Activated naive CD8-positive, alpha-beta T cell treated with anti-CD3 and anti-CD28 coated beads for 36 hours (primary cell): ENCODE results near the gene EEF2K. TPM values are rescaled to one million over a fixed set of nuclear protein-coding genes. Genes with fewer than 3 reads are reported as not detected.
A peak's percentile ranks its signal among the peaks of the same experiment; 100 is the strongest.

ENCODE experiments used
- DNase-seq: peaks from one replicate; pipeline ENCODE4 v3.0.0; 2021
- H3K27ac Mint-ChIP-seq: one replicate; pipeline ENCODE4 v1.8.0; 2022; ENCODE audit warnings: mild to moderate bottlenecking, moderate library complexity, mixed read lengths
- H3K27me3 Mint-ChIP-seq: one replicate; pipeline ENCODE4 v1.8.0; 2022; ENCODE audit warnings: mild to moderate bottlenecking, mixed read lengths
- H3K36me3 Mint-ChIP-seq: one replicate; pipeline ENCODE4 v1.8.0; 2021; ENCODE audit warnings: mild to moderate bottlenecking, mixed read lengths
- H3K4me1 Mint-ChIP-seq: one replicate; pipeline ENCODE4 v1.8.0; 2021; ENCODE audit warnings: mixed read lengths
- H3K4me3 Mint-ChIP-seq: one replicate; pipeline ENCODE4 v1.8.0; 2022; ENCODE audit warnings: mild to moderate bottlenecking, moderate library complexity, mixed read lengths
- H3K9me3 Mint-ChIP-seq: one replicate; pipeline ENCODE4 v1.8.0; 2022; ENCODE audit warnings: mixed read lengths
- total RNA-seq, 2 experiments: library from RNA; stranded (reverse); gene quantifications; one replicate each; pipeline ENCODE4 v1.2.3, GENCODE V29; 2021

Gene EEF2K
- total RNA-seq, 2 experiments from 2014 or later, result 28.9 to 32.5 TPM

DNA sequence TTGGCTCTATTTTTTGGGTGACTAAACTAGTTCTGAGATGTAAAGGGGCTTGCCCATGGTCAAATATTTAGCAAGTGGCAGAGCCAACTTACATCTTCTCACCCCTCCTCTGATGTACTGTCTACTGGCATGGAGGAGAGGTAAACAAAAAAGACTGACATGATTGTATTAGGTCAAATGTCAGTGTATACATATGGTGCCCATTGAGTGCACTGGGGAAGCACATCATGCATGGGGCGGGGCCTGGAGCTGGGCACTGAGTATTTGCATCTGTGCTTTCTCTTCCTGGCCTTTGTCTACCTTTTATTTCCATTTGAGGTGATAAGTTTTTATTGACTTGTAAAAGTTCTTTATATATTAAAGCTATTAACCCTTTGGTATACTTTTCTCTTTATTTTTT is 68.8 kb downstream of the EEF2K start:
- Mint-ChIP-seq H3K27me3 (no peaks in the 10 kb centered on the region), H3K4me3 (no peak overlapping the region), H3K27ac (no peak overlapping the region), H3K36me3 (peaks cover 20% of the 10 kb centered on the region), H3K4me1 (peaks cover 4% of the 10 kb centered on the region), H3K9me3 (no peaks in the 10 kb centered on the region)
- no peak for DNase-seq

DNA sequence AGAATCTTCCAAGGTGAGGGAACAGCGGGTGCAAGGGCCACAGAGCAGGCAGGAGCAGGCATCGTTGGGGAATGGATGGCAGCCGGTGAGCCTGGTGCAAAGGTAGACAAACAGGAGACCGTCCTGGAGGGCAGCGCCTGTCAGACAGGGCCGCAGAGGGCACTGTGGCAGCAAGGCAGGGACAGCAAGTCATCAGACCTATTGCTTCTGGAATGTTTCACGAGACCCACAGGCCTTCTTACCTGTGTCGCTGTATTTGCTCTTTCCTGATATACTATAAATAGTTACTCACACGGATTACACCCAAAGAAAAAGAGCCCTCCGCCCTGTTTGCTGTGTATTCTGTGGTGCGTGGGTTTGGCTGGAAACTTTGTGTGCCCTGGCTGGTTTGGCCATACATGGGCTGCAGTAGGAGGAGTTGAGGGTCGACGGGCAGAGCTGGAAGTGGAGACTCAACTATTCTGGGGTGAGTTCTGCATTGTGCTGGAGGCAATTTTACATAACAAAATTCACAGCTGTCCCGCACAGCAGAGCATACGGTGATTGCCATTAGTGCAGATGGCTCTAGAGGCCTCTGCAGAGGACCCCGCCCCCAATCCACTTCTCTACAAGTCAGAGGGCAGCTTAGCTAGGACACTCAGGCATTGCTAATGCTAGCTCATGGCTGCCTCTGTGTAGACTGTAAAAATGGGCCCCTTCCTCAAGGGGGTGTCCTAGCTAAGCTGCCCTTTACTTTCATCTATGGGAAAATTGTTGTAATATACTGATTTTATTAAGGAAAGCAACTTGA is 72.6 kb downstream of the EEF2K start:
- Mint-ChIP-seq H3K9me3 (no peaks in the 10 kb centered on the region), H3K27me3 (no peaks in the 10 kb centered on the region), H3K27ac (no peak overlapping the region), H3K4me1 (no peaks in the 10 kb centered on the region), H3K36me3 (peaks cover 23% of the 10 kb centered on the region), H3K4me3 (no peak overlapping the region)
- DNase-seq, result no peak

DNA sequence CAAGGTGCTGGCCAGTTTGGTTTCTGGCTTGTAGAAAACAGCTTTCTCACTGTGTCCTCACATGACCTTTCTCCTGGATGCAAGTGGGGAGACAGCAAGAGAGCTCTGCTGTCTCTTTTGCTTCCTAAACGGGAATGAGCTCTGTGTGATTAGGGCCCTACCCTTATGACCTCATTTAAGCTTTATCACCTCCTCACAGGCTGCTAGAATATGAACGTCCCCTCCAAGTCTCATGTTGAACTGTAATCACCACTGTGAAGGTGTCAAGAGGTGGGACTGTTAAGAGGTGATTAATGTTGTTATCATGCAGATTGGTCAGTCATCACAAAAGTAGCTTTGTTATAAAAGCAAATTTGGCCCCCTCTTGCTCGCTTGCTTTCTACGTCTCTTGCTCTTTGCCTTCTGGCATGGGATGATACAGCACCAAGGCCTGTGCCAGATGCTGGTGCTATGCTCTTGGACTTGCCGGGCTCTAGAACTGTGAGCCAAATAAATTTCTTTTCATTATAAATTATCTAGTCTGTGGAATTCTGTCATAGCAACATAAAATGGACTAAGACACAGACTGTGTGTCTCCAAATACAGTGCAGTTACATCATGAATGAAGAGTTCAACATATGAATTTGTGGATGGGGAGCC is 76.3 kb downstream of the EEF2K start:
- DNase-seq, result no peak
- Mint-ChIP-seq H3K27me3 (no peaks in the 10 kb centered on the region), H3K4me1 (no peaks in the 10 kb centered on the region), H3K36me3 (peaks cover 30% of the 10 kb centered on the region), H3K9me3 (no peaks in the 10 kb centered on the region), H3K27ac (no peak overlapping the region), H3K4me3 (no peak overlapping the region)

DNA sequence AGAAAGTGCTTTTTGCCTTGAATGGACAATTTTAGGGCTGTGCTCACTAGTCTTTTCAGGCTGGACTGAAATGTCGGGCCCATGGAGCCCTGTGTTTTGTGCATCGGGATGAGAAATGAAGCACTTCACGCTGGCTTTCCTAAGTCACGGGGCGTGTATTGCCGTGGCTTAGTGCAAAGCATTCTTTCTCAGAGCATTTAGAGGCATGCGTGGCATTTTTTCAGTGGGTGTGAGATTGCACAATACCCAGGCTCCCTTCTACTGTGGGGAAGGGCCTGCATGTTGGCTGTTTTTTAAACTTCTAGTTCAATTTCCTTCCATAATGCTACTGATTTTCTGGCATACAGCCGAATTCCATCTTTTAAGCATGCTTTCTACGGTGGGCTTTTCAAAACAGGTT is 78.6 kb downstream of the EEF2K start:
- peaks cover 25% of the 10 kb centered on the region for H3K36me3 Mint-ChIP-seq
- no peak overlapping the region for H3K4me3 Mint-ChIP-seq
- H3K27ac Mint-ChIP-seq, result no peak overlapping the region
- H3K9me3 Mint-ChIP-seq, result no peaks in the 10 kb centered on the region
- H3K4me1 Mint-ChIP-seq, result no peaks in the 10 kb centered on the region
- H3K27me3 Mint-ChIP-seq, result no peaks in the 10 kb centered on the region
- no peak for DNase-seq

DNA sequence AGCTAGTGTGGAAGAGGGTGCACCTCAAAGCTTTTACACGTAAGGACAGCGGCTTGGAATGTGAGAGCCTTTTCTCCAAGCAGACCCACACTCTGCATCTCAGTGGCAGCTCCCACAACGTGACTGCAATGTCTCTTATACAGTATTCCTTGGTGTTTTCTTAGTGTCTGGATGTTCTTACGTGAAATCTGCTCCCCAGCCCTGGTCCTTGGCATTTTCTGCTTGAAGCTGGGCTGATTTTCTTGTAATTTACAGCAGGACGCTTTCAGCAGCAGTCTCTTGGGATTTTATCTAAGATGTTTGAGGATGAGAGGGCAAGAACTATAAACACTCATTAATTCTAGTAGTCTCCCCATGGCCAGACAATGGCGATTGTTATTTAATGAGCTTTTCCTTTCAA is 79.0 kb downstream of the EEF2K start:
- H3K27me3 Mint-ChIP-seq, result no peaks in the 10 kb centered on the region
- no peaks in the 10 kb centered on the region for H3K4me1 Mint-ChIP-seq
- no peak overlapping the region for H3K4me3 Mint-ChIP-seq
- no peak overlapping the region for H3K27ac Mint-ChIP-seq
- H3K9me3 Mint-ChIP-seq, result no peaks in the 10 kb centered on the region
- H3K36me3 Mint-ChIP-seq, result peaks cover 21% of the 10 kb centered on the region
- no peak for DNase-seq

DNA sequence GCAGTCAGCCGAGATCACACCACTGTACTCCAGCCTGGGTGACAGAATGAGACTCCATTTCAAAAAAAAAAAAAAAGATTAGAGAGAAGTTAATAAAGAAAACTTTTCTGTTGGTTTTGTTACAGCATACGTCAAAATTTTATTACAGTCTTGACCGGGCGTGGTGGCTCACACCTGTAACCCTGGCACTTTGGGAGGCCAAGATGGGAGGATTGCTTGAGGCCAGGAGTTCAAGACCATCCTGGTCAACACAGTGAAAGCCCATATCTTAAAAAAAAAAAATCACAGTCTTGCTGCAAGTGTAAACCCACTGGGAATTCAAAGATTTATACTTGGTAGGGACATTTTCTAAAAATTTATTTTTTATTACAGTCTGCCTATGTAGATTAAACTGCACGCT is 84.9 kb downstream of the EEF2K start:
- peaks cover 5% of the 10 kb centered on the region for H3K4me1 Mint-ChIP-seq
- H3K9me3 Mint-ChIP-seq, result no peaks in the 10 kb centered on the region
- no peak overlapping the region for H3K4me3 Mint-ChIP-seq
- no peak for DNase-seq
- no peaks in the 10 kb centered on the region for H3K36me3 Mint-ChIP-seq
- H3K27ac Mint-ChIP-seq, result no peak overlapping the region
- no peaks in the 10 kb centered on the region for H3K27me3 Mint-ChIP-seq

DNA sequence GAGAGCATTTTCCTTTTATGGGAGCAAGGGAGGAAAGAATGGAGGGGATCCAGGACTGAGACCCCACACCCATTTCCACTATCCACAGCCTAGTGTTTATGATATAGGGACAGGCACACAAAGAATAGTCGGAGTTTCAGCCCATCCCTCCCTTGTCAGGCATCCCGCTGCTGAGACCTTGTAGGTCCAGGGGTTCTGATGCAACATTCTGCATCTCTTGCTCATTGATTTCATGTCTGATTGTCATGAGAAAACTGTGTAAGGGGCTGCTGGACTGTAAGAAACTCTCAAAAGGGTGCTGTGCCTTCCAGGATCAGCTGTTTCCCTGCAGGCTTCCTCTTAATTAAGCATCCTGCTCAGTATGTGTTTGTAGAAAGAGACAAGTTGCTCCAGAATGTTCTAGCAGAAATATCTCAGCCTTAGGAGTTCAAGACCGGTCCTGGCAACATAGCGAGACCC is 85.8 kb downstream of the EEF2K start:
- H3K36me3 Mint-ChIP-seq, result peaks cover under 1% of the 10 kb centered on the region

DNA sequence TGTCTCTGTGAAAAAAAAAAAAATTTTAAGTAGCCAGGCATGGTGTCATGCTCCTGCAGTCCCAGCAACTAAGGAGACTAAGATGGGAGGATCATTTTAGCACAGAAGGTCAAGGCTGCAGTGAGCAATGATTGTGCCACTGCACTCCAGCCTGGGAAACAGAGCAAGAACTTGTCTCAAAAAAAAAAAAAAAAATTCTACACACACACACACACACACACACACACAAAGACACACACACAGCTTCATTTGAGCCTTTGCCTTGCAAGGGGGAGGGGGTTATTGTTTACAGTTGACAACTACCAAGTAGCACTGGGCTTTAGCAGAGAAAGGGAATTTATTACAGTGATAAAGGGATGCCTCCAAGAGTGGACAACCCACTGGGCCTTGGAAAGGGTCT is 86.2 kb downstream of the EEF2K start:
- Mint-ChIP-seq H3K9me3 (no peaks in the 10 kb centered on the region), H3K36me3 (peaks cover 3% of the 10 kb centered on the region), H3K4me1 (peaks cover 12% of the 10 kb centered on the region), H3K4me3 (no peak overlapping the region), H3K27me3 (peaks cover 5% of the 10 kb centered on the region), H3K27ac (no peak overlapping the region)
- no peak for DNase-seq

More for the DNA sequence above, 85.8 kb downstream of the EEF2K start:
- Mint-ChIP-seq H3K27ac (no peak overlapping the region), H3K9me3 (no peaks in the 10 kb centered on the region), H3K4me1 (peaks cover 9% of the 10 kb centered on the region), H3K27me3 (peaks cover 2% of the 10 kb centered on the region), H3K4me3 (no peak overlapping the region)
- no peak for DNase-seq

DNA sequence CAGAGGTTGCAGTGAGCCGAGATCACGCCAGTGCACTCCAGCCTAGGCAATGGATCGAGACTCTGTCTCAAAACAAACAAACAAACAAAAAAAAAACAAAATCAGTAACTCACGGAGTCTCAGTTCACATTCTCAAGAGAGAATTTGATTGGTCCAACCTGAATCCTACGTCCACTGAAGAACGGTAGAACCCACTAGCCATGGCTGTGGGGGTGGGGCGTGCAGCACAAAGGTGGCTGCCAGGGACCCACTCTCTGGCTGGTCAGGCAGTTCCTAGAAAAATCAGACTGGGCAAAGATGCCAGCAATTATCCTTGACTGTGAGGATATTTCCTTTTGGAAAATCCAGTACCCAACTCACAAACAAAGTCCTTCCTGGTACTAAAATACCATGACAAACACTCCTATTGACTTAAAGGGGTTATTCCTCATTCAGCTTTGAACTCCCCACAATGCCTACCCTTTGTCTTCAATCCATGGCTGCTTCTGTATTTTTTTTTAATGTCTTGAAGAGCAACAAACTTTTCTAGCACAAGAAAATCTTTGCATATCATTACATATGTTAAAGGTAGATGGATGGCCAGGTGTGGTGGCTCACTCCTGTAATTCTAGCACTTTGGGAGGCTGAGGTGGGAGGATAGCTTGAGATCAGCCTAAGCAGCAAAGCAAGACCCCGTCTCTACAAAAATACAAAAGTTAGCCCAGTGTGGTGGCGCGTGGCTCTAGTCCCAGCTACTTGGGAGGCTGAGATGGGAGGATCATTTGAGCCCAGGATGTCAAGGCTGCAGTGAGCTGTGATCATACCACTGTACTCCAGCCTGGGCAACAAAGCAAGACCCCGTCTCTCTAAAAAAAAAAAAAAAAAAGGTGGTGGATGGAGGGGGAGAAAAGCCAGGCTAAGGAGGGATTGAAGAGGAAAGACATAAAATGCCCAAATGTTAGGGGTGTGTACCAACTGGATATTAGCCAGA is 87.3 kb downstream of the EEF2K start:
- DNase-seq, result no peak
- peaks cover 16% of the 10 kb centered on the region for H3K4me1 Mint-ChIP-seq
- H3K27me3 Mint-ChIP-seq, result peaks cover 10% of the 10 kb centered on the region
- no peak overlapping the region for H3K4me3 Mint-ChIP-seq
- H3K36me3 Mint-ChIP-seq, result peaks cover 12% of the 10 kb centered on the region
- H3K9me3 Mint-ChIP-seq, result no peaks in the 10 kb centered on the region
- H3K27ac Mint-ChIP-seq, result no peak overlapping the region

DNA sequence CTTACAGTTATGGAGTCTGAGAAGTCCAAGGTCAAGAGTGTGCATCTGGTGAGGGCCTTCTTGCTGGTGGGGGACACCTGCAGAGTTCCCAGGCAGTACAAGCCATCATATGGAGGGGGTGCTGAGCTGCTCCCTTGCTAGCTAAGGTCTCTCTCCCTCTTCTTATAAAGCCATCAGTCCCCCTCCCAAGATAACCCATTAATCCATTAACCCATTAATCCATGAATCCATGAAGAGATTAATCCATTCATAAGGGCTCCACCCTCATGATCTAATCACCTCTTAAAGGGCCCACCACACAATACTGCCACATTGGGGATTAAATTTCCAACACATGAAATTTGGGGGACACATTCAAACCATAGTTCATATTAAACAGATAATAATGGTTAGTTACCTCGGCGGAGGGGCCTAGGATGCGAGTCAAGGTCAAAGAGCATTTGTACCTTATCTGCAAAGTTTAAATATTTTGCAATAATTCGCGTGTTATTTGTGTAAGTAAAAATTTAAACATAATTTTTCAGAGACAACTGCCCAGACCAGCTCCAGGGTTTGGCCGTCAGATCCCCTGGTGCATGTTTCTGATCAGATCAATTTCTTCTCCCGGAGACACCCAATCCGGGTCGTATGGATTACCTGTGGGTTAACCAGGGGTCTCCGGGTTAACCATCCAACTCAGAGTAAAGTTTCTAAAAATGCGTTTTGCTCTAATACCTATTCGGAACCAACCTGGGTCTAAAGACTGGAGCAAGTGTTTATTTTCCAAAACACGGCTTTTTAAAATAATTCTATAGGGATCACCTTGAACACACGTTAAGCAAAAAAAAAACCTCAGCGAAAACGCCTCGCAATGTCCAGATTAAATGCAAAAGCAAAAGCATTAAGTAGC is 90.4 kb downstream of the EEF2K start:
- H3K36me3 Mint-ChIP-seq, result peaks cover 26% of the 10 kb centered on the region
- no peaks in the 10 kb centered on the region for H3K9me3 Mint-ChIP-seq
- H3K4me3 Mint-ChIP-seq, result peak overlapping the region; percentile 93
- H3K27ac Mint-ChIP-seq, result peak overlapping the region; percentile 95
- H3K4me1 Mint-ChIP-seq, result peaks cover 43% of the 10 kb centered on the region
- no peak for DNase-seq
- peaks cover 11% of the 10 kb centered on the region for H3K27me3 Mint-ChIP-seq

DNA sequence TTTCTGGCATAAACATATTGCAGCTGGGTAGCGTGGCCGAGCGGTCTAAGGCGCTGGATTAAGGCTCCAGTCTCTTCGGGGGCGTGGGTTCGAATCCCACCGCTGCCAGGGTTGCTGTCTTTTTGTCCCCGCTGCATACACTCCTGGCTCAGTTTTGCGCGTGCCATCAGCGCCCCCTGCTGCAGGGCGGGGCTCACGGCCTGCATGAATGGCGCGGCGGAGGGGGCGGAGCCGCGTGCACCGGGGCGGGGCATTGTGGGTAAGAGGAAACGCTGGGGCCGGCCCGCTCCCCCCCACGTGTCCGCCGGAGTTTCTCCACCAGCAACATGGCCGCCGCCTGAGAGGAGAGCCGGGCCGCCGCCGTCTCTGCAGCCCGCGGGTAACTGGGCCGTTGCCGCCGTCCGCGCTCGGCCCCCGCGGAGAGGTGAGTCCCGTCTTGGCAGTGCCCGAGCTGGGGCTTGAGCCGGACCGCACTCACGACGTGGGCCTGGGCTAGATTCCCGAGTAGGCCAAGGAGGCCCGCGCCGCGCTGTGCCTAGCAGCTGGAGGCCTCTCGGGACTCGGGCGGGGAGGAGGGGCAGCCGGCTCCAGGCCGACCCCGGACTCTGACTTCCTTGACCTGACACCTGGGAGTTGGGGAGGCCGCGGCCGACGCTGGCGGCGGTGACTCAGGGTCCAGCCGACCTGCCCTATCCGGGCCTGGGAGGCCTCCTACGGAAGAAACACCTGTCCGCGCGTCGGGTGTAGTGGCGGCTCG is 91.2 kb downstream of the EEF2K start, which contains the start of gene POLR3E:
TSS of gene POLR3E (plus strand) at position 296 of the 757 bp plus-strand sequence. CDS start 5,560 bp downstream, outside the sequence.
- DNase-seq, result peak; percentile 99
- H3K36me3 Mint-ChIP-seq, result peaks cover 26% of the 10 kb centered on the region
- peaks cover 11% of the 10 kb centered on the region for H3K27me3 Mint-ChIP-seq

DNA sequence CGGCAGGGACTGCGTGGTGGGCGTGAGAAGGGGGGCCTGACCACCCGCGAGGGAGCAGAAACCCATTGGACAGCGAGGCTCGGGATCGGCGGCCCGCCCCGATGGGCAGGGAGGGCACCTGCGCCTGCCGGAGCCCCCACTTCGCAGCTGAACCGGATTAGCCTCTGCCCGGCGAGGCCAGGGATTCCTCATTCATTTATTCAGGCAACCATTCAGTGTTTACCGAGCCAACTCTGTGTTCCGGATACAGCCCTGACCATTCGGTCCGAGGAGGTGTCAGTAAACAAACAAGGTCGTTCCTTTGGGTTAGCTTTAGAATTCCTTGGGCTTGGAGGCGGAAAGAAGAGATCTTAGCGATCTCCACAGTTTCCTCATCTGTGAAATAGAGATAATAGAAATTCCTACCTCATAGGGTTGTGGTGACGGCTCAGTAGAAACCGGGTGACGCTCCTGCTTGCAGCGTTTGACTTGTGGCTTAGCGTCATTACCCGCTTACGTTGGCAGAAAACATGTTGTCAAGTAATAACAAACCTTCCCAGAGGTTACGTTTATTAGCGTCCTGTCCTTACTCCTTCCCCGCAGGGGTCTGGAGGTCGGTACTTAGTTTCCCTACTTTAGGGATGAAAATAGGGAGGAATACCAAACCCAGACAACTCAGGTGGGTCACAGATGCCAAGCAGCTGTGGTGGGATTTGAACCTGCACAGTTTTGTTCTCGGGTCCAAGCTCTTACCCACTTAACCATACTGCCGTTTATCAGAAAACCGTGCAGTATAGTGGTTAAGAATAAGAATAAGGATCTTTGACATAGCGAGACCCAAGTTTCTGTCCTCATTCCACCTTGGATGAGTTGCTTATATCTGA is 92.0 kb downstream of the EEF2K start:
- Mint-ChIP-seq H3K4me3 (peak overlapping the region; percentile 93), H3K36me3 (peaks cover 28% of the 10 kb centered on the region), H3K27ac (peak overlapping the region; percentile 95), H3K4me1 (peaks cover 50% of the 10 kb centered on the region), H3K27me3 (peaks cover 11% of the 10 kb centered on the region), H3K9me3 (no peaks in the 10 kb centered on the region)
- DNase-seq, result peak; percentile 74

More for the DNA sequence above, 91.2 kb downstream of the EEF2K start, which contains the start of gene POLR3E:
- Mint-ChIP-seq H3K4me1 (peaks cover 44% of the 10 kb centered on the region), H3K4me3 (peak within 1 kb of the TSS; percentile 93), H3K9me3 (no peaks in the 10 kb centered on the region), H3K27ac (peak within 1 kb of the TSS; percentile 95)

DNA sequence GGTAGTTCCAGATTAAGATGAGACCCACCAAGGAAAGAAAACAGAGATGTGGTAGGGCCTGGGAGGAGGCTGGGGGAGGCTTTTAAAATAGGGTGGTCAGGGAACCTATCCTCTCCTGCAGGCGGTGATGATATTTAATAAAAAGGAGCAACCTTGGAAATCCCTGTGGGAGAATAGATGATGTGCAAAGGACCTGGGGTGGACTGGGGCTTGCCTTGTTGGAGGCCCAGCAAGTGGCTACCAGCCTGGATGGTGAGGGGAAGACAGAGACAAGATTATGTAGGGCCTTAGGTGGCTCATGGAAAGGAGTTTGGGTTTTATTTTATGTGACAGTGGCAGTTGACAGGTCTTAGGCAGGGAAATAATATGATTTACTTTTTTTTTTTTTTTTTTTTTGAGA is 93.0 kb downstream of the EEF2K start:
- Mint-ChIP-seq H3K36me3 (peaks cover 31% of the 10 kb centered on the region), H3K27me3 (peaks cover 11% of the 10 kb centered on the region), H3K4me1 (peaks cover 51% of the 10 kb centered on the region), H3K9me3 (no peaks in the 10 kb centered on the region), H3K4me3 (peak overlapping the region; percentile 93), H3K27ac (peak overlapping the region; percentile 65)
- no peak for DNase-seq
